GM21515 (cell line): ENCODE data around the gene DSEL.

Source experiments
- ATAC-seq: cut with Tn5 transposase; IDR thresholded peaks from one replicate; pipeline ENCODE4 v1.9.1; 2021; ENCODE audit not compliant: unreplicated experiment

Gene DSEL

GRCh38 chr18:67516539-67517443 is at the start of gene DSEL:
DSEL (minus strand) TSS chr18:67516720; CDS start chr18:67514608, 2,112 bp downstream.
- peak; percentile 98 for ATAC-seq

- ATAC-seq, result no peak
Observed at GRCh38 chr18:67553437-67553836, 36.9 kb upstream of the DSEL start.

- ATAC-seq, result no peak
Observed at GRCh38 chr18:67550872-67551520, 34.5 kb upstream of the DSEL start.

- no peak for ATAC-seq
Observed at GRCh38 chr18:67549946-67550345, 33.4 kb upstream of the DSEL start.

GRCh38 chr18:67545681-67546080 is 29.2 kb upstream of the DSEL start:
- ATAC-seq, result no peak

- no peak for ATAC-seq
Observed at GRCh38 chr18:67540559-67540958, 24.0 kb upstream of the DSEL start.

- ATAC-seq, result no peak
Observed at GRCh38 chr18:67531929-67532328, 15.4 kb upstream of the DSEL start.

- ATAC-seq, result no peak
Observed at GRCh38 chr18:67525328-67526099, 9.0 kb upstream of the DSEL start.

GRCh38 chr18:67520351-67520921 is 3.9 kb upstream of the DSEL start:
- no peak for ATAC-seq

- ATAC-seq, result no peak
Observed at GRCh38 chr18:67519592-67519991, 3.1 kb upstream of the DSEL start.

- ATAC-seq, result no peak
Observed at GRCh38 chr18:67518566-67518965, 2.0 kb upstream of the DSEL start.

- ATAC-seq, result no peak
Observed at GRCh38 chr18:67517444-67517765, 885 bp upstream of the DSEL start.

- peak; percentile 28 for ATAC-seq
Observed at GRCh38 chr18:67515942-67516538, 480 bp downstream of the DSEL start.

GRCh38 chr18:67514901-67515540 is 1.5 kb downstream of the DSEL start:
- no peak for ATAC-seq

- no peak for ATAC-seq
Observed at GRCh38 chr18:67514465-67514864, 2.1 kb downstream of the DSEL start.

GRCh38 chr18:67513280-67513679 is 3.2 kb downstream of the DSEL start:
- no peak for ATAC-seq

- ATAC-seq, result no peak
Observed at GRCh38 chr18:67511840-67512239, 4.7 kb downstream of the DSEL start.

- ATAC-seq, result no peak
Observed at GRCh38 chr18:67510831-67511230, 5.7 kb downstream of the DSEL start.

- ATAC-seq, result no peak
Observed at GRCh38 chr18:67509741-67510391, 6.7 kb downstream of the DSEL start.

- ATAC-seq, result no peak
Observed at GRCh38 chr18:67508146-67508545, 8.4 kb downstream of the DSEL start.
